ENCODE results near the gene ARRB1.
"Not testable (repeated sequence)": the region's sequence is repeated elsewhere in the genome, so short reads cannot be mapped to it uniquely, and the experiment has no call there.

Gene ARRB1

GRCh38 chr11:75331761-75332160, 19.7 kb downstream of the ARRB1 start:
- ATAC-seq (replicated peaks); H3K9me3 Mint-ChIP-seq; H3K27me3 Mint-ChIP-seq; H3K4me3 Mint-ChIP-seq; DNase-seq; H3K36me3 Mint-ChIP-seq (ENCODE audit: insufficient read depth): not testable (repeated sequence)
- Mint-ChIP-seq H3K27ac (peak overlapping the region; percentile 41 to 88), H3K4me1 (ENCODE audit: low read depth in 2 of 2) (peaks cover 23 to 26% of the 10 kb centered on the region in 2 donors)

GRCh38 chr11:75331304-75331703, 20.2 kb downstream of the ARRB1 start:
- Mint-ChIP-seq H3K4me1 (ENCODE audit: low read depth in 2 of 2) (peaks cover 21 to 31% of the 10 kb centered on the region in 2 donors), H3K27ac (peak overlapping the region in 1 of 2 donors; percentile 88)
- not testable (repeated sequence) for H3K4me3 Mint-ChIP-seq; H3K27me3 Mint-ChIP-seq; DNase-seq; H3K9me3 Mint-ChIP-seq; H3K36me3 Mint-ChIP-seq (ENCODE audit: insufficient read depth); ATAC-seq (replicated peaks)

- not testable (repeated sequence) for H3K36me3 Mint-ChIP-seq (ENCODE audit: insufficient read depth); DNase-seq; H3K27me3 Mint-ChIP-seq; ATAC-seq (replicated peaks); H3K9me3 Mint-ChIP-seq; H3K4me3 Mint-ChIP-seq; H3K27ac Mint-ChIP-seq
- peaks cover 22 to 35% of the 10 kb centered on the region in 2 donors for H3K4me1 Mint-ChIP-seq (ENCODE audit: low read depth in 2 of 2)
Observed at GRCh38 chr11:75330886-75331285, 20.6 kb downstream of the ARRB1 start.

- Mint-ChIP-seq H3K4me1 (ENCODE audit: low read depth in 2 of 2) (peaks cover 21 to 37% of the 10 kb centered on the region in 2 donors), H3K4me3 (no peak overlapping the region)
Observed at GRCh38 chr11:75330291-75330690, 21.2 kb downstream of the ARRB1 start.

GRCh38 chr11:75328426-75329277, 22.8 kb downstream of the ARRB1 start:
- DNase-seq (peak; percentile 19 to 48 (median 25)), ATAC-seq (replicated peaks) (peak; percentile 92)
- H3K9me3 Mint-ChIP-seq = no peaks in the 10 kb centered on the region
- peaks cover 18 to 41% of the 10 kb centered on the region in 2 donors for H3K4me1 Mint-ChIP-seq (ENCODE audit: low read depth in 2 of 2)
- H3K36me3 Mint-ChIP-seq (ENCODE audit: insufficient read depth) = peaks cover 7% of the 10 kb centered on the region
- H3K4me3 Mint-ChIP-seq = peak overlapping the region; percentile 47 to 49
- H3K27ac Mint-ChIP-seq = peak overlapping the region; percentile 83 to 89
- no peaks in the 10 kb centered on the region for H3K27me3 Mint-ChIP-seq

More at GRCh38 chr11:75330291-75330690, 21.2 kb downstream of the ARRB1 start:
- H3K27me3 Mint-ChIP-seq = no peaks in the 10 kb centered on the region
- H3K27ac Mint-ChIP-seq = peak overlapping the region in 1 of 2 donors; percentile 89
- no peaks in the 10 kb centered on the region for H3K9me3 Mint-ChIP-seq
- peaks cover 7% of the 10 kb centered on the region for H3K36me3 Mint-ChIP-seq (ENCODE audit: insufficient read depth)
- ATAC-seq (replicated peaks) (no peak), DNase-seq (no peak)

GRCh38 chr11:75326439-75326810, 25.0 kb downstream of the ARRB1 start:
- ATAC-seq (replicated peaks) = no peak
- peaks cover 7% of the 10 kb centered on the region for H3K36me3 Mint-ChIP-seq (ENCODE audit: insufficient read depth)
- H3K4me1 Mint-ChIP-seq (ENCODE audit: low read depth in 2 of 2) = peaks cover 17 to 41% of the 10 kb centered on the region in 2 donors
- H3K27me3 Mint-ChIP-seq = no peaks in the 10 kb centered on the region
- no peaks in the 10 kb centered on the region for H3K9me3 Mint-ChIP-seq
- no peak for DNase-seq
- peak overlapping the region; percentile 78 to 92 for H3K27ac Mint-ChIP-seq
- peak overlapping the region in 1 of 2 donors; percentile 50 for H3K4me3 Mint-ChIP-seq

GRCh38 chr11:75325713-75326438, 25.6 kb downstream of the ARRB1 start:
- H3K27ac Mint-ChIP-seq = peak overlapping the region; percentile 78 to 92
- no peaks in the 10 kb centered on the region for H3K9me3 Mint-ChIP-seq
- DNase-seq (no peak), ATAC-seq (replicated peaks) (no peak)
- H3K4me3 Mint-ChIP-seq = peak overlapping the region in 1 of 2 donors; percentile 50
- no peaks in the 10 kb centered on the region for H3K27me3 Mint-ChIP-seq
- H3K36me3 Mint-ChIP-seq (ENCODE audit: insufficient read depth) = peaks cover 7% of the 10 kb centered on the region
- H3K4me1 Mint-ChIP-seq (ENCODE audit: low read depth in 2 of 2) = peaks cover 20 to 43% of the 10 kb centered on the region in 2 donors

GRCh38 chr11:75324740-75325139, 26.7 kb downstream of the ARRB1 start:
- Mint-ChIP-seq H3K9me3 (no peaks in the 10 kb centered on the region), H3K4me1 (ENCODE audit: low read depth in 2 of 2) (peaks cover 20 to 42% of the 10 kb centered on the region in 2 donors), H3K27ac (peak overlapping the region in 1 of 2 donors; percentile 12), H3K36me3 (ENCODE audit: insufficient read depth) (peaks cover 4% of the 10 kb centered on the region), H3K27me3 (no peaks in the 10 kb centered on the region), H3K4me3 (no peak overlapping the region)
- no peak for DNase-seq
- no peak for ATAC-seq (replicated peaks)

- Mint-ChIP-seq H3K9me3 (no peaks in the 10 kb centered on the region), H3K4me1 (ENCODE audit: low read depth in 2 of 2) (peaks cover 22 to 47% of the 10 kb centered on the region in 2 donors), H3K4me3 (no peak overlapping the region), H3K27ac (peak overlapping the region in 1 of 2 donors; percentile 12), H3K27me3 (no peaks in the 10 kb centered on the region), H3K36me3 (ENCODE audit: insufficient read depth) (peaks cover 6% of the 10 kb centered on the region)
- DNase-seq (no peak), ATAC-seq (replicated peaks) (no peak)
Observed at GRCh38 chr11:75324189-75324588, 27.3 kb downstream of the ARRB1 start.

- no peaks in the 10 kb centered on the region for H3K9me3 Mint-ChIP-seq
- H3K27me3 Mint-ChIP-seq = no peaks in the 10 kb centered on the region
- peaks cover 19 to 46% of the 10 kb centered on the region in 2 donors for H3K4me1 Mint-ChIP-seq (ENCODE audit: low read depth in 2 of 2)
- no peak for DNase-seq
- no peak overlapping the region for H3K4me3 Mint-ChIP-seq
- H3K27ac Mint-ChIP-seq = no peak overlapping the region
- peaks cover 4% of the 10 kb centered on the region for H3K36me3 Mint-ChIP-seq (ENCODE audit: insufficient read depth)
- ATAC-seq (replicated peaks) = no peak
Observed at GRCh38 chr11:75323609-75324008, 27.9 kb downstream of the ARRB1 start.

- Mint-ChIP-seq H3K9me3 (no peaks in the 10 kb centered on the region), H3K27me3 (no peaks in the 10 kb centered on the region), H3K4me3 (no peak overlapping the region), H3K36me3 (ENCODE audit: insufficient read depth) (peaks cover 4% of the 10 kb centered on the region), H3K27ac (peak overlapping the region in 1 of 2 donors; percentile 69), H3K4me1 (ENCODE audit: low read depth in 2 of 2) (peaks cover 14 to 38% of the 10 kb centered on the region in 2 donors)
- ATAC-seq (replicated peaks) (no peak), DNase-seq (no peak)
Observed at GRCh38 chr11:75320643-75321042, 30.8 kb downstream of the ARRB1 start.

- Mint-ChIP-seq H3K9me3 (no peaks in the 10 kb centered on the region), H3K27ac (peak overlapping the region in 1 of 2 donors; percentile 69), H3K27me3 (no peaks in the 10 kb centered on the region), H3K36me3 (ENCODE audit: insufficient read depth) (peaks cover 4% of the 10 kb centered on the region), H3K4me1 (ENCODE audit: low read depth in 2 of 2) (peaks cover 17 to 43% of the 10 kb centered on the region in 2 donors), H3K4me3 (no peak overlapping the region)
- no peak for DNase-seq
- ATAC-seq (replicated peaks) = no peak
Observed at GRCh38 chr11:75320046-75320618, 31.3 kb downstream of the ARRB1 start.

Measured in effector memory CD8-positive, alpha-beta T cell (primary cell).